Prostate gland (tissue), 2 donors: ENCODE results near the gene HDAC8. TPM values are rescaled to one million over a fixed set of nuclear protein-coding genes. Genes with fewer than 3 reads are reported as not detected.

Experiments
- DNase-seq: peaks from one replicate; pipeline ENCODE4 v3.0.0-alpha.2; 2019; ENCODE audit warnings: low spot score
- H3K27ac ChIP-seq, 2 donors: fragments of 200-600 bp; sonication (generic); 2 replicates each; pipeline ENCODE4 v1.5.1; 2017 to 2019
- H3K27me3 ChIP-seq: fragments of 200-600 bp; sonication (generic); replicated peaks from 2 replicates; pipeline ENCODE4 v1.5.1; 2019; ENCODE audit not compliant: insufficient read depth
- H3K36me3 ChIP-seq, 2 donors: fragments of 200-600 bp; sonication (generic); 1 replicate in 1 of 2; 2 replicates in 1 of 2; pipeline versions ENCODE4 v1.5.1 to v1.8.1; 2017 to 2019
- H3K4me1 ChIP-seq: fragments of 200-600 bp; sonication (generic); replicated peaks from 2 replicates; pipeline ENCODE4 v1.5.1; 2019
- H3K4me3 ChIP-seq, 2 donors: fragments of 200-600 bp; sonication (generic); 2 replicates each; pipeline ENCODE4 v1.5.1; 2017 to 2019
- H3K9me3 ChIP-seq: fragments of 200-600 bp; sonication (generic); 2 replicates; pipeline ENCODE4 v1.5.1; 2017
- CTCF ChIP-seq, 4 experiments: fragments of 200-600 bp in 2 of 4; fragments of 450-650 bp in 2 of 4; sonication (generic) in 2 of 4; IDR thresholded peaks; 1 replicate in 3 of 4; 2 replicates in 1 of 4; pipeline ENCODE4 v1.5.1; 2016 to 2019; ENCODE audit warnings: antibody characterized with exemption in 4 of 4, mild to moderate bottlenecking in 2 of 4, moderate library complexity in 2 of 4
- POLR2A ChIP-seq: fragments of 450-650 bp; IDR thresholded peaks from one replicate; pipeline ENCODE4 v1.6.1; 2016; ENCODE audit warnings: antibody characterized with exemption, mild to moderate bottlenecking
- POLR2AphosphoS5 ChIP-seq: sonication (generic); formaldehyde crosslinking; IDR thresholded peaks from one replicate; pipeline ENCODE4 v1.6.1; 2017; ENCODE audit warnings: antibody characterized with exemption
- WGBS: methylation state at CpG from one replicate; pipeline ENCODE4 v1.1.5; 2018; 5-methylcytosine and 5-hydroxymethylcytosine counted together
- intact Hi-C: fragments of 100-400 bp; cut with DNase I; formaldehyde crosslinking; loops from one replicate; pipeline ENCODE4 v1.14.2; 2022
- total RNA-seq, 2 donors: library from RNA; depleted of rRNA; stranded (reverse); fragments of >200 nt; gene quantifications; one replicate each; pipeline ENCODE4 v1.1.0, GENCODE V29; 2016

The HDAC8 gene
- total RNA-seq, 2 donors from 2014 or later, result 25.3 to 32.3 TPM

GRCh38 chrX:72402614-72403013 lies 170.0 kb downstream of the HDAC8 start:
- no peak for DNase-seq
- no peaks in the 10 kb centered on the region for H3K27me3 ChIP-seq
- intact Hi-C loops, result no loop called here

GRCh38 chrX:72399816-72400215 lies 172.8 kb downstream of the HDAC8 start:
- Histone ChIP-seq H3K9me3 (no peaks in the 10 kb centered on the region), H3K36me3 (no peaks in the 10 kb centered on the region), H3K4me1 (no peaks in the 10 kb centered on the region), H3K27me3 (no peaks in the 10 kb centered on the region), H3K27ac (no peak overlapping the region), H3K4me3 (no peak overlapping the region)
- intact Hi-C loops, result no loop called here
- no peak for DNase-seq
- TF ChIP-seq CTCF (IDR thresholded peaks at IDR 0.05) (no peak), POLR2AphosphoS5 (no peak), POLR2A (no peak)

More at GRCh38 chrX:72402614-72403013, 170.0 kb downstream of the HDAC8 start:
- TF ChIP-seq CTCF (IDR thresholded peaks at IDR 0.05) (no peak), POLR2AphosphoS5 (no peak), POLR2A (no peak)
- Histone ChIP-seq H3K9me3 (no peaks in the 10 kb centered on the region), H3K36me3 (no peaks in the 10 kb centered on the region), H3K4me1 (no peaks in the 10 kb centered on the region), H3K4me3 (no peak overlapping the region), H3K27ac (no peak overlapping the region)

- intact Hi-C loops, result no loop called here
- no peaks in the 10 kb centered on the region for H3K9me3 ChIP-seq
- no peaks in the 10 kb centered on the region for H3K4me1 ChIP-seq
- no peak overlapping the region for H3K4me3 ChIP-seq
- H3K27me3 ChIP-seq, result no peaks in the 10 kb centered on the region
- no peak for DNase-seq
- H3K36me3 ChIP-seq, result no peaks in the 10 kb centered on the region
- H3K27ac ChIP-seq, result no peak overlapping the region
- TF ChIP-seq POLR2AphosphoS5 (no peak), POLR2A (no peak), CTCF (IDR thresholded peaks at IDR 0.05) (no peak)
- 67% methylated on average over 1 of the region's 1 CpG for WGBS
These were observed 176.5 kb downstream of the HDAC8 start for GRCh38 chrX:72396117-72396516.

- no peak for DNase-seq
- H3K27ac ChIP-seq, result no peak overlapping the region
- H3K4me3 ChIP-seq, result no peak overlapping the region
- TF ChIP-seq POLR2AphosphoS5 (no peak), CTCF (IDR thresholded peaks at IDR 0.05) (no peak), POLR2A (no peak)
- intact Hi-C loops, result no loop called here
- WGBS, result 36% methylated on average over 1 of the region's 1 CpG
- no peaks in the 10 kb centered on the region for H3K4me1 ChIP-seq
- H3K36me3 ChIP-seq, result no peaks in the 10 kb centered on the region
- no peaks in the 10 kb centered on the region for H3K27me3 ChIP-seq
- H3K9me3 ChIP-seq, result no peaks in the 10 kb centered on the region
These were observed 177.4 kb downstream of the HDAC8 start for GRCh38 chrX:72395237-72395636.

DNA sequence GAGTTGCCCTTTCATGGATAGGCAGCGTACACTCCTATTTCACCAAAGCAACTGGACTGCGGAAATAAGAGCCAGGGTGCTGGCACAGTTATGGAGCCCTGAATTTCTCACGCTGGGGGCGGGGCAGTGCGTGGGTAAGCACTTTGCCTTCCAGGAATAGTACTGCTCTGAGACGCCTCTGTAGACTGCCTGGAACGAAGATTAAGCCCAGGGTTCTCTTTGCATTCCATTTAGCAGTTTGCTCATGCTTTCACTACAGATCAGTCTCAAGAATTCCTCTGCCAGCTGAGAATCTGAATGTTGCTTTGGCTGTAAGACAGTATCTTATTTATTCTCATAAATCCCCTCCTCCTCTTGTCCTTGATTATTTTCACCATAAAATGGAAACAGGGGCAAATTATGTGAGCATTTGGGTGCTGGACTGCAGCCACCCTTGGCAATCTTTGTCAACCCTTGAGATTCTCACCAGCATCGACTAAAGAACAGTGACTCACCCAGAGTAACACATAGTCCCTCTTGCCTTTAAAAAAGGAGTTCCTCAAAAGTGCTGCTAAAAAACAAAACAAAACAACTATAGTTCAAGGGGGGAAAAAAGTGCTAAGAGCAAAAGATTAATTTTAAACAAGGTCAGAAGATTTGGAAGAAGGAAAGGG lies 178.0 kb downstream of the HDAC8 start:
- intact Hi-C loops, result no loop called here
- Histone ChIP-seq H3K36me3 (no peaks in the 10 kb centered on the region), H3K27ac (no peak overlapping the region), H3K9me3 (no peaks in the 10 kb centered on the region), H3K27me3 (no peaks in the 10 kb centered on the region), H3K4me1 (no peaks in the 10 kb centered on the region), H3K4me3 (no peak overlapping the region)
- no peak for DNase-seq
- 33% methylated on average over 8 of the region's 8 CpGs for WGBS
- TF ChIP-seq CTCF (IDR thresholded peaks at IDR 0.05) (no peak), POLR2A (no peak), POLR2AphosphoS5 (no peak)
